Measurements from ENCODE around the gene AMT.

GRCh38 chr3:49412632-49413337, 9.5 kb downstream of the AMT start:
- TF ChIP-seq, protein P1, sequence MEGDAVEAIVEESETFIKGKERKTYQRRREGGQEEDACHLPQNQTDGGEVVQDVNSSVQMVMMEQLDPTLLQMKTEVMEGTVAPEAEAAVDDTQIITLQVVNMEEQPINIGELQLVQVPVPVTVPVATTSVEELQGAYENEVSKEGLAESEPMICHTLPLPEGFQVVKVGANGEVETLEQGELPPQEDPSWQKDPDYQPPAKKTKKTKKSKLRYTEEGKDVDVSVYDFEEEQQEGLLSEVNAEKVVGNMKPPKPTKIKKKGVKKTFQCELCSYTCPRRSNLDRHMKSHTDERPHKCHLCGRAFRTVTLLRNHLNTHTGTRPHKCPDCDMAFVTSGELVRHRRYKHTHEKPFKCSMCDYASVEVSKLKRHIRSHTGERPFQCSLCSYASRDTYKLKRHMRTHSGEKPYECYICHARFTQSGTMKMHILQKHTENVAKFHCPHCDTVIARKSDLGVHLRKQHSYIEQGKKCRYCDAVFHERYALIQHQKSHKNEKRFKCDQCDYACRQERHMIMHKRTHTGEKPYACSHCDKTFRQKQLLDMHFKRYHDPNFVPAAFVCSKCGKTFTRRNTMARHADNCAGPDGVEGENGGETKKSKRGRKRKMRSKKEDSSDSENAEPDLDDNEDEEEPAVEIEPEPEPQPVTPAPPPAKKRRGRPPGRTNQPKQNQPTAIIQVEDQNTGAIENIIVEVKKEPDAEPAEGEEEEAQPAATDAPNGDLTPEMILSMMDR (IDR thresholded peaks at IDR 0.05; ENCODE audit: poor library complexity), result no peak
- no peak for TF ChIP-seq EZH2 (IDR thresholded peaks at IDR 0.05; ENCODE audit: borderline replicate concordance)

Data from hepatocyte (in vitro differentiated cells).